ENCODE data around the gene PIK3C2G. TPM values are rescaled to one million over a fixed set of nuclear protein-coding genes. Genes with fewer than 3 reads are reported as not detected.

The PIK3C2G gene
- total RNA-seq, 2 donors from 2014 or later = 2.9 to 13.5 TPM

GRCh38 chr12:18559242-18559641 lies 297.9 kb downstream of the PIK3C2G start:
- H3K27me3 ChIP-seq = no peaks in the 10 kb centered on the region
- TF ChIP-seq CTCF (IDR thresholded peaks at IDR 0.05) = no peak
- no peak for TF ChIP-seq POLR2A (IDR thresholded peaks at IDR 0.05)
- intact Hi-C loops (cut with DNase I) = no loop called here
- H3K4me3 ChIP-seq = no peak overlapping the region
- ATAC-seq (no peak), DNase-seq (no peak)
- no peaks in the 10 kb centered on the region for H3K36me3 ChIP-seq (replicated peaks in 1 of 2; ENCODE audit: insufficient read depth in 1 of 2, low read depth in 2 of 2)
- no peaks in the 10 kb centered on the region for H3K9me3 ChIP-seq
- no peak overlapping the region for H3K27ac ChIP-seq
- 37 to 44% methylated on average over 1 of the region's 1 CpG for WGBS, 2 donors
- no peaks in the 10 kb centered on the region for H3K4me1 ChIP-seq

GRCh38 chr12:18562531-18562930 lies 301.2 kb downstream of the PIK3C2G start:
- Histone ChIP-seq H3K9me3 (no peaks in the 10 kb centered on the region), H3K4me3 (no peak overlapping the region), H3K4me1 (no peaks in the 10 kb centered on the region), H3K27ac (no peak overlapping the region), H3K36me3 (replicated peaks in 1 of 2; ENCODE audit: insufficient read depth in 1 of 2, low read depth in 2 of 2) (no peaks in the 10 kb centered on the region), H3K27me3 (no peaks in the 10 kb centered on the region)
- intact Hi-C loops (cut with DNase I) = no loop called here
- 62 to 66% methylated on average over 4 of the region's 4 CpGs for WGBS, 2 donors
- TF ChIP-seq POLR2A (IDR thresholded peaks at IDR 0.05) (no peak), CTCF (IDR thresholded peaks at IDR 0.05) (no peak)
- DNase-seq (no peak), ATAC-seq (no peak)

GRCh38 chr12:18564306-18564705 lies 303.0 kb downstream of the PIK3C2G start:
- no peaks in the 10 kb centered on the region for H3K9me3 ChIP-seq
- TF ChIP-seq POLR2A (IDR thresholded peaks at IDR 0.05) (no peak), CTCF (IDR thresholded peaks at IDR 0.05) (no peak)
- H3K27me3 ChIP-seq = no peaks in the 10 kb centered on the region
- H3K4me1 ChIP-seq = no peaks in the 10 kb centered on the region
- H3K27ac ChIP-seq = no peak overlapping the region
- DNase-seq (no peak), ATAC-seq (no peak)
- H3K4me3 ChIP-seq = no peak overlapping the region
- intact Hi-C loops (cut with DNase I) = no loop called here
- H3K36me3 ChIP-seq (replicated peaks in 1 of 2; ENCODE audit: insufficient read depth in 1 of 2, low read depth in 2 of 2) = no peaks in the 10 kb centered on the region
- WGBS, 2 donors = 66 to 68% methylated on average over 1 of the region's 1 CpG

GRCh38 chr12:18567787-18568186 lies 306.5 kb downstream of the PIK3C2G start:
- TF ChIP-seq CTCF (IDR thresholded peaks at IDR 0.05) (no peak), POLR2A (IDR thresholded peaks at IDR 0.05) (no peak)
- Histone ChIP-seq H3K27me3 (no peaks in the 10 kb centered on the region), H3K4me1 (no peaks in the 10 kb centered on the region), H3K9me3 (no peaks in the 10 kb centered on the region), H3K36me3 (replicated peaks in 1 of 2; ENCODE audit: insufficient read depth in 1 of 2, low read depth in 2 of 2) (no peaks in the 10 kb centered on the region), H3K27ac (no peak overlapping the region), H3K4me3 (no peak overlapping the region)
- 60 to 82% methylated on average over 2 of the region's 2 CpGs for WGBS, 2 donors
- ATAC-seq (no peak), DNase-seq (no peak)
- intact Hi-C loops (cut with DNase I) = no loop called here

- no peaks in the 10 kb centered on the region for H3K4me1 ChIP-seq
- ATAC-seq = no peak
- no peaks in the 10 kb centered on the region for H3K36me3 ChIP-seq (replicated peaks in 1 of 2; ENCODE audit: insufficient read depth in 1 of 2, low read depth in 2 of 2)
- H3K9me3 ChIP-seq = no peaks in the 10 kb centered on the region
- DNase-seq = no peak
- 78 to 87% methylated on average over 4 of the region's 4 CpGs for WGBS, 2 donors
- intact Hi-C loops (cut with DNase I) = no loop called here
- H3K27me3 ChIP-seq = no peaks in the 10 kb centered on the region
- no peak overlapping the region for H3K27ac ChIP-seq
- H3K4me3 ChIP-seq = no peak overlapping the region
- TF ChIP-seq CTCF (IDR thresholded peaks at IDR 0.05) (no peak), POLR2A (IDR thresholded peaks at IDR 0.05) (no peak)
Observed at GRCh38 chr12:18570543-18570942, 309.2 kb downstream of the PIK3C2G start.
